HG03064 (cell line): Measurements from ENCODE around the gene PHF20.
"Not testable (repeated sequence)": the region's sequence is repeated elsewhere in the genome, so short reads cannot be mapped to it uniquely, and the experiment has no call there.

Source experiments
- ATAC-seq: cut with Tn5 transposase; IDR thresholded peaks from one replicate; pipeline ENCODE4 v1.9.1; 2021; ENCODE audit warnings: low read depth; ENCODE audit not compliant: unreplicated experiment

The PHF20 gene

DNA sequence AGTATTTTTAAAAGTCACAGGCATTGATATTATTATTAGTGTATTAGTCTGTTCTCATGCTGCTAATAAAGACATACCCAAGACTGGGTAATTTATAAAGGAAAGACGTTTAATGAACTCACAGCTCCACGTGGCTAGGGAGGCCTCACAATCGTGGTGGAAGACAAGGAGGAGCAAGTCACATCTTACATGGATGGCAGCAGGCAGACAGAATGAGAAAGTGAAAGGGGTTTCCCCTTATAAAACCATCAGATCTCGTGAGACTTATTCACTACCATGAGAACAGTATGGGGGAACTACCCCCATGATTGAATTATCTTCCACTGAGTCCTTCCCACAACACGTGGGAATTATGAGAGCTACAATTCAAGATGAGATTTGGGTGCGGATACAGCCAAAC is 187.5 kb downstream of the PHF20 start:
- not testable (repeated sequence) for ATAC-seq

DNA sequence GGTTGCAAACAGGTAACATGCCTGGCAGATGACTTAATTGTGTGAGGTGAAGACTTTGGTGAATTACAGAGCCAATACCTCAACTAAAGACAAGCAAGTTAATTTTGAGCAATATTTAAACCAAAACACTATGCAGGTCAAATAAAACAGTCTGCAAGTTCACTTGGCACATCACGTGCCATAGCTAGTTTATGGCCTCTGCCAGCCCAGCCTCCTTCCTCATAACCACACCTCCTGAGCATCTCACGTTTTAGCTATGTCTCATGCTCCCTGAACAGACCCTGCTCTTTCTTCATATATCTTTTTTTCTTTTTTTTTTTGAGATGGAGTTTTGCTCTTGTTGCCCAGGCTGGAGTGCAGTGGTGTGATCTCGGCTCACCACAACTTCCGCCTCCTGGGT is 192.1 kb downstream of the PHF20 start:
- ATAC-seq = no peak

DNA sequence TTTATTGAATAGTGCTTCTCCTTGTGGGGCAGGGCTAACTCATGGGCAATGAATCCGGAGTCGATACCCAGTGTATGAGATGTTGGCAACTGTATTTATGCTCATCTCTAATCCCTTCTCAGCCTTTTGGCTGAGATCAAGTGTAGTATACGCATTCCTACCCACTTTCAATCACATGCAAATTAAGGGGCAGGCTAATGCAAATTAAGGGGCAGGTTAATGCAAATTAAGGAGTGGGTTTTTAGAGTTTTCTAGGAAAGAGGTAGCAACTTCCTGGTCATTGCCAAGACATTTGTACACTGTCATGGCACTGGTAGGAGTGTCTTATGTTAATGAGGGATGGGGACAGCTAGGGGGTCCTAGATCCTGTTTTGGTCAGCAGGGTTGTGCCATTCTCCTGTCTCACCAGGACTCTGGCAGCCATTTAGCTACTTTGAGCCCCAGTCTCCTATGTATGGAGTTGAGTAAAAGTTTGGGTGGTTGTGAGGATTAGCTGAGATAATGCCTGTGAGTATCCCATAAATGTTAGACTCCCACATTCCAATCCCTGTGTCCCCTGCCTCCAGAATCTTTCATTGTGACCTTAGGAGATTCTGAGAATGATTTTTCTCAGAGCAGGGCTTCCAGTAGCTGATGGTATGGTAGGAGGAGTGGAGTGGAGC is 196.3 kb downstream of the PHF20 start, which contains the start of gene CNBD2:
Gene CNBD2, plus strand, starts transcription at position 612 of the 662 bp plus-strand sequence. CDS start 173 bp downstream, outside the sequence.
- no peak for ATAC-seq

DNA sequence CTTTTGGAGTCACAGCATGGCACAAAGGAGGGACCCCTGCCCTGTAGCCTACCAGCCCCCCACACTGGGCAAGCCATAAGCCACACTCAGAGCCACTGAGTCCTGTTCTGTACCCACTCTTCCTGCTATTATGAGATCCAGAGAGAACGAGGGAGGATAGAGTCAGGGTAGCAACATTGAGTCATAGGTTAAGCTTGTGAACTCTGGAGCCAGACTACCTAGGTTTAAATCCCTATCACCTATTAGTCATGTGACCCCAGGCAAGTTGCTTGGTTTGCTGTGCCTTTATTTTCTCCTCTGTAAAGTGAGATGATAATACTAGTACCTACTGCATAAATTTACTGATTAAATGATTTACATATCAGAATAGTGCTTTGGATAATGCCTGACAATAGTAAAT is 197.1 kb downstream of the PHF20 start:
- ATAC-seq = no peak

DNA sequence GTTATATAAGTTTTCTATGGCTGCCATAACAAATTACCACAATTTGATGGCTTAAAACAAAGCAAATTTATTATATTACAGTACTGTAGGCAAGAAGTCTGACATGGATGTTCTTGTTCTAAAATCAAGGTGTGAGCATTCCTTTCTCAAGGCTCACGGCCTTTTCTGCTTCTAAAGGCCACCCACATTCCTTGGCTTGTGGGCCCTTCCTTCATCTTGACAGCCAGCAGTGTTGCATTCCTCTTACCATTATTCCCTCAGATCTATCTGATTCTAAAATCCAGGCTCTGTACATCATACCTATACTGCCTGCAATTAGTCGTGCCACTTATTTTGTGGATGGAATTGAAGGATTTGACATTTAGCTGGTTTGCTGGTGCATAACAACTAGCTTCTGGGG is 200.2 kb downstream of the PHF20 start:
- no peak for ATAC-seq

DNA sequence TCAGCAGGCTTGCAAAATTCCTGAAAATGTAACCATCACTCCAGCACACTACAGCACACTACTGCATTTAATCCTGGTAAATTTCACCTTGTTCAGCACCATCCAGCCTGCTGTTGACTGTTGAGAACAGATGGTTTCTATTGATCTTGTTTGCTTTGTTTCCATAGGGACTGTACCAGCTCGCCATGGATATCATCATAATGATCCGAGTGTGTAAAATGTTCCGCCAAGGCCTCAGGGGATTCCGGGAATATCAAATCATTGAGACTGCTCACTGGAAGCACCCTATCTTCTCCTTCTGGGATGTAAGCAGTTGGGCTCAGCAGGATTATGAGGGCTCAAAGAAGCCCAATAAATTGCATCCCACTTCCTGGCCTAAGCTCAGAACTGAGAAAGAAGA is 200.6 kb downstream of the PHF20 start:
- no peak for ATAC-seq

DNA sequence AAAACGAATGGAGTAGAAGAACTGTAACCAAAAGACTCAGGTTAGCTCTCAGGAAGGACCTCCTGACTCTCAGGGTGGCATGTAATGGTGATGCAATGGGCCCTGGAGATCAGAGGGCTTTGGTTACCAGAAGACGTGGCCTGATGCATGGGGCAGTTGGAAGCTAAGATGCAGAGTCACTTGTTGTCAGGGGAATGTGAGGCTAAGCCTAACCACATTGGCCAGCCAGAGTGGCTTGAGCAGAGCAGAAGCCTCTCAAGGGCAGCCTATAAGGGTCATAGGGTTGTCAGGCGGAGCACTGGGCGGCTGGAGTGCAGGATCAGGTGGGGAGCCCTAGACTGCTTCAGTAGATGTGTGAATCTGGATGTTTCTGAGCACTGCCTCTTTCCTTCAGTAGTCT is 202.4 kb downstream of the PHF20 start:
- no peak for ATAC-seq

DNA sequence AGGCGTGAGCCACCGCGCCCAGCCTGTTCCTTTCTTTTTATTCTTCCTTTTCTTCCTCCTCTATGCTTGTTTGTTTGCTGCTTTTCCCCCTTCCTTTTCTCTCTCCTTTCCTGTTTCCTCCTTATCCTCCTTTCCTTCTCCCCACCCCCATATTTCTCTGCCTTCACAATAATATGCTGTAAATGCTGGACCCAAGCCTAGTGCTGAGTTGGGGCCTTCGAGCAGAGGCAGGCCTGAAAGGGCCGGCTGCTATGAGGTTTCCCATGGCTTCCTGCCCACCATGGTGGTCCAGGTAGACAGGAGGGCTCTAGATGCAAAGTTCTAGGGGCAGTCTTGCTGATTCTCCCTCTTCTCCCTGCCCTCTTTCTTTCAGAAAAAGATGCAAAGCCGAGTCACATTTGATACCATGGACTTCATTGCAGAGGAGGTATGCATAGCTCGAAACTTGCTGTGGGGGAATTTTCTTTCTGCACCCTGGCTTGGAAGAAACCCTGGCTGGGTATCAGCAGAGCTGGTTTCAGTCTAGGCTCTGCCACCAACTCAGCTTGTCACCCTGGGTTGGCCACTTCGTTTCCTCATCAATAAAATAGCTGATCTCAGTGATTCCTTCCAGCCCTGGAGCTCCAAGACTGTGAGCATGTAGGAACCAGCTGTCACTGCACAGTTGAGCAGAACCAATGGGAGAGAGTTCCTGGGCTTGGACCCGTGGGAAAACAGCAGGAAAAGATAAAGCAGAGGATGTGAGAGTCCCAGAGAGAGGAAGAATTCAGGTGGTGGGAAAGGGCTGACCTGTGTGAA is 204.0 kb downstream of the PHF20 start:
- no peak for ATAC-seq

DNA sequence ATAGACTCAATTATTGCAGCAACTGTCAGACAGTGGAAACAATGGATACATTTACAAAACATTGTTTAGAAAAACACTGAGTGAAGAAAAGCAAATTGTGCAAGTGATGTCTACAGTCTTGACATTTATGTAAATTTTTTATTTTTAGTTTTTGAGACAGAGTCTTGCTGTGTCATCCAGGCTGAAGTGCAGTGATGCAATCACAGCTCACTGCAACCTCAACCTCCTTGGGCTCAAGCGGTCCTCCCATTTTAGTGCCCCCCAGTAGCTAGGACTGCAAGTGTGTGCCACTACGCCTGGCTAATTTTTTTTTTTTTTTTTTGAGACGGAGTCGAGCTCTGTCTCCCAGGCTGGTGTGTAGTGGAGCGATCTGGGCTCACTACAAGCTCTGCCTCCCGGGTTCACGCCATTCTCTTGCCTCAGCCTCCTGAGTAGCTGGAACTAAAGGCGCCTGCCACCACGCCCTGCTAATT is 206.3 kb downstream of the PHF20 start:
- ATAC-seq = no peak

DNA sequence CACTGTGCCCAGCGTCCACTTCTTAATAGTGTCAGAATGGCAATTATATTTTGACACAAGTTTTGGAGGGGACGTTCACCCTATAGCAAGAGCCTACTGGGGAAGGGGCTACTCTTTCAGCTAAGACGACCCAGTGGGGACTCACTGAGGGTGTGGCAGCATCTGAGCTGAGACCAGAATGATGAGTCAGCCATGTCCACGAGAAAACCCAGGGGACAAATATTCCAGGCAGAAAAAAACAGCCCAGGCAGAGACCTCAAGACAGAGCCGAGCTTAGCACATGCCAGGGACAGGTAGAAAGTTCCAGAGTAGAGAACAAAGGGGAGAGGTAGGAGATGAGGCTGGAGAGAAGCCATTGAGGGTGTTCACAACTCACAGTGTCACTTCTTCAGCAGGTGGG is 207.7 kb downstream of the PHF20 start:
- no peak for ATAC-seq

DNA sequence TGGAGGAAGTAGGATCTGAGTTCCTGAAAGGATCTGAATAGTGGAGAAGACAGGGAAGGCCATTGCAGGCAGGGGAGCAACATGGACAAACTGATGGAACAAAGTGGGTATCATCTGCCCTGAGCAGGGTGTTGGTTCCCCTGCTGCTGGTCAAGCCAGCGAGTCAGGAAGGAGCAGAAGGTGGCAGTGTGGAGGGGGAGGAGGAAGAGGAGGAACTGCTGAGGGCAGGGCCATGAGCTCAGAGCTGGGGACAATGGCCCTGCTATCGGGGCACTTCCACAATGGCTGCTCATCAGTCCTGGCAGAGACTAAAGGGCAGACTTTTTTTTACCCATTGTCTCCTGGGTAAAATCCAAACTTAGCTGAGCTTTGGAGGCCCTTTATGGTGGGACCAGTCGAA is 210.2 kb downstream of the PHF20 start:
- no peak for ATAC-seq

DNA sequence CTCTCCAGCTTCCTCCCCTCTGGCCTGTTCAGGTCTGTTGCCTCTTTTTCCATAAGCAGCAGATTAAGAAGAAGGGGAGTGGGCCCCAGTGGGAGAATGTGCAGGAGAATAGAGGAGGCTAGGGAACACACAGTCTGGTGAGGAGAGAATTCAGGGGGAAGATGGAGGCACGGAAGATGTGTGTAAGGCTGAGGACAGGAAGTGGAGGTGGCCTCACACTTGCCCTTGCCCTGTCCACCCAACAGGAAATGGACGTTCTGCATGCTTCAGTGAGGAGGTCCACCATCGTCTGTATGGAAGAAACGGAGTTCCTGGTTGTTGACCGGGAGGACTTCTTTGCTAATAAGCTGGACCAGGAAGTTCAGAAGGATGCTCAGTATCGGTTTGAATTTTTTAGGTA is 212.6 kb downstream of the PHF20 start:
- no peak for ATAC-seq

DNA sequence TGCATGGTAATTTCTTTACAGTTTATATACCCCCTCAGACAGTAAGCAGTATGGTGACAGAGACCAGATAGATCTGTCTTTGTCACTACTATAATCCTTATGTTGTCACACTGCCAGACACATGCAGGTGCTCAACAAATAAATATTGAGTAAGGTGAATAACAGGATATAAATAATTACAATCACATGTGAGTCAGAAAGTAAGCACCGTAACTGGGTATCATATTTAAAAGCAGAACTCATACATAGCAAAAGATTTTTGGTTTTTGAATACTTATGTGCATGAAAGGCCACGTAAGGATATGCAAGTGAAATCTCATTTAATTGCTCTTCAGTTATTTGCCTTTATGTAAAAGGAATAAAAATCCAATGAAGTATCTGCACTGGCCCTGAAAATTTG is 214.0 kb downstream of the PHF20 start:
- no peak for ATAC-seq

DNA sequence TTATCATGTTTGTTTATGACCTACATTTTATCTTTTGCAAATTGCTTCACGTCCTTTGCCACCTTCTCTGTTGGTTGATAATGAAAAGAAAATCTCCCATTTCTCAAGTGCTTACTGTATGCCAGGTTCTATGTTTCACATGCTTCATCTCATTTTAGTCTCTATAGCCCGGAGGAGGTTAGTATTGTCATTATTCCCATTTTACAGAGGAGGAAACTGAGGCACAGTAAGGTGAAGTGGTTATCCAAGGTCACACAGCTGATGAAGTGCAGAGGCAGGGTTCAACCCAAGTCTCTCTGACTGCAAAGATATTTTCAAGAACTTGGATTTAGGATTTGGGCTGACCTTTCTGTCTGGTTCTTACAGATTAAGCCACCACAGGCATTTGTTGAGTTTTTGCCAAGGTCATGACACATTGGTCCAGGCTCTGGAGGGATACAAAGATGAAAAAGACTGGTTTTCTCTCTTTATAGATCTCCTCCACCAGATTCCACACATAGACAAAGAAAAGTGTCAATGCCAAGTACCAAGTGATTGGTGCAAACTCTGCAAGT is 217.2 kb downstream of the PHF20 start:
- no peak for ATAC-seq

DNA sequence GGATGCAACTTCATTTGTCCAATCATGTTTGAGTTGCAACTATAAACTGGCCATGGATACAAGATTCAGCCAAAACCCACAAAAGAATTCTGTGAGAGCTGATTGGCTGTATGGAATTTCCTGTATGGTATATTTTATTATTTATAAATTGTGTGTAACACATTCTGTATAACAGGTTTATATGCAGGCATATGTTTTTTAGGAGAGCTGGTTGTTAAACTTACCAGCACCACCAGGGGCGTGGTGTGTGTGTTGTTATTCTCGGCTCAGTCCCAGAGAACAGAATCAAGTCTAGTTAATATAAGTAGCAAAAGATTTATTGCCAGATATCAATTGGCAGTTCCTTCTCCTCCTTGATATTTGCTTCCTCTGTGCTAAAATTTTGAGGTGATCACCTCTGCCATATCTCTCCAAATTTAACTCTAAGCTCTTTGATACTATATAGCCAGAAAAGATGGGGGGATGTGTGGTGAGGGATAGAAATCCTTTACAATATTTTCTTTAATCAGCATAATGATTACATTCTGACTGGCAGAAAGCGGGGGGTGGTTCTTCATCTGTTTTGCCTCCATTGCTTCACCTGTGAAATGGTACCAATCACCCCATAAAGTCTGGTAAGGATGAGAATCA is 219.4 kb downstream of the PHF20 start:
- ATAC-seq = no peak

DNA sequence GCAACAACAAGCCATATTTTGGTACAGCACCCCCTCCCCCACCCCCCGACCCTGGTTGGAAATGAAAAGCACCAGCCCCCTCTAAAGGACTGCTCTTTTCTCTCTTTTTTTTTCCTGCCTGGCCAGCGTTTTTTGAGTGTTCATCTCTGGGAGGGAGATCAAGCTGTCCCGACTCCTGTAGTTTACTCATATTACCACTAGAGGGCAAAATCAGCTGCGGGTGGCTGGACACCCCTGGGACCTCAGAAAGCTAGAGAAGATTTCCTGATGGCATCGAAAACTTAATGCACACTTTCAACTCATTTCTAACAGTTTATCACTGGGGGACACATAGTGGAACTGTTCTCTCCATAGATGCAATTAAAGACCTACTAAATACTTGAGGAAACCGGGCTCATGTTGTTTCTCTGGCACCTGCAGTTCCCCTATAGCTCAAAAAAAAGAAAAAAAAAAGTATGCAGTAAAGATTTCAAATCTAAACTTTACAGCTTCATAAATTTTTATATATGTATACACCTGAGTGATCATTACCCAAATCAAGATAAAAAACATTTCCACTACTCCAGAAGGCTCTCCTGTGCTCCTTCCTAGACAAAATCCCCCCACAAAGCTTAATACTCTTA is 221.0 kb downstream of the PHF20 start:
- no peak for ATAC-seq

DNA sequence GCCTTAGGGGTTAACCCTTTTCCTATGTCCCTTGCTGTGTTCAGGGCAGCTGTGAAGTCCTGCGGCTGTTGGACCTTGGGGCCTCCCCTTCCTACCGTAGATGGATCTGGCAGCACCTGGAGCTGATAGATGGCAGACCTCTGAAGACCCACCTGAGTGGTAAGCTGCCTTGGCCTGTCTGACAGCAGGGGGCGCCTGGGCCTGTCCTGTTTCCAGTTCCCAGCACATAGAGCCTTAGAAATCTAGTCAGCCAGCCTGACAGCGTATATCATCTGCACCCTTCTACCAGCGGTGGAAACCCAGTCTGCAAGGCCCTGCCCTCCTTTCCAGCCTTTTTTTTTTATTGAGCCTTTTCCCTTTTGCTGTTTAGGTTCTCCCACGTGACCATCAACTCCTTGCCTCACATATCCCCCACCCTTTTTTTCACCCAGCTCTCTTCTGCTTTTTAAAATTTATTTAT is 223.2 kb downstream of the PHF20 start:
- no peak for ATAC-seq

DNA sequence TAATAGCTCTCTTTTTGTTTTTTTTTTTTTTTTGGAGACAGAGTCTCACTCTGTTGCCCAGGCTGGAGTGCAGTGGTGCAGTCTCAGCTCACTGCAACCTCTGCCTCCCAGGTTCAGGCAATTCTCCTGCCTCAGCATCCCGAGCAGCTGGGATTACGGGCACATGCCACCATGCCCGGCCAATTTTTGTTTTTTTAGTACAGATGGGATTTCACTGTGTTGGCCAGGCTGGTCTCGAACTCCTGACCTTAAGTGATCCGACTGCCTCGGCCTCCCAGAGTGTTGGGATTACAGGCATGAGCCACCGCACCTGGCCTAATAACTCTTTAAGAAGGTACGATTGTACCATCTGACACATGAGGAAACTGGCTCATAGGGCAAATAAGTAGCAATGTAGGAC is 224.7 kb downstream of the PHF20 start:
- ATAC-seq = not testable (repeated sequence)
